ENCODE measurements around the gene ISY1. TPM values are rescaled to one million over a fixed set of nuclear protein-coding genes. Genes with fewer than 3 reads are reported as not detected.
A peak's percentile ranks its signal among the peaks of the same experiment; 100 is the strongest.

The ISY1 gene
- total and polyA plus RNA-seq, 4 donors: 23.1 to 39.6 (median 26.5) TPM

DNA sequence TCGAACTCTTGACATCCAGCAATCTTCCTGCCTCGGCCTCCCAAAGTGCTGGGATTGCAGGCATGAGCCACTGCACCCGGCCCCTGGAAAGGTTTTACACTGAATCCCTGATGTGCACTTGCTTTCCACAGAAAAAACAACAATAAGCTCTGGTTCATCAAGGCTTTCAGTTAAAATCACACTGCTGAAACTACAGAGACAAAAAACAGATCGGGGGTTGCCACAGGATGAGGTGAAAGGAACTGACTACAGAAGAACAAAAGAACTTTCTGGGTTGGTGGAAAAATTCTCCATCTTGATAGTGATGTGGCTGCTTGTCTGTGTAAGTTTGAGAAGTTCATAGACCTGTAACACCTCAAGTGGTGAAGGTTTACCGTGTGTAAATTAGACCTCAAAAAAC, 42.1 kb downstream of the ISY1 start:
- Histone ChIP-seq H3K27ac (ENCODE audit: low read depth in 1 of 2, low read length in 1 of 2) (peak overlapping the region in 1 of 2 donors; percentile 22), H3K4me1 (ENCODE audit: control insufficient read depth in 5 of 5, insufficient read depth in 5 of 5, low read length in 5 of 5) (peaks cover 9 to 28% (median 13%) of the 10 kb centered on the region in 5 donors), H3K4me3 (no peak overlapping the region), H3K27me3 (ENCODE audit: control insufficient read depth in 3 of 3, insufficient read depth in 3 of 3, low read length in 2 of 3) (no peaks in the 10 kb centered on the region), H3K9ac (ENCODE audit: insufficient read depth in 1 of 2, low read length in 2 of 2) (no peak overlapping the region), H3K36me3 (ENCODE audit: control insufficient read depth in 4 of 4, insufficient read depth in 4 of 4, low read length in 4 of 4) (peaks cover 0 to 7% (median 2%) of the 10 kb centered on the region in 4 donors), H3K9me3 (ENCODE audit: control insufficient read depth in 4 of 4, insufficient read depth in 3 of 4, low read length in 3 of 4) (no peaks in the 10 kb centered on the region)
- ATAC-seq (ENCODE audit: insufficient read depth, low FRiP score) (no peak), DNase-seq (no peak)
- WGBS, 2 donors: 50 to 70% methylated on average over 5 of the region's 5 CpGs
- TF ChIP-seq, protein P1, sequence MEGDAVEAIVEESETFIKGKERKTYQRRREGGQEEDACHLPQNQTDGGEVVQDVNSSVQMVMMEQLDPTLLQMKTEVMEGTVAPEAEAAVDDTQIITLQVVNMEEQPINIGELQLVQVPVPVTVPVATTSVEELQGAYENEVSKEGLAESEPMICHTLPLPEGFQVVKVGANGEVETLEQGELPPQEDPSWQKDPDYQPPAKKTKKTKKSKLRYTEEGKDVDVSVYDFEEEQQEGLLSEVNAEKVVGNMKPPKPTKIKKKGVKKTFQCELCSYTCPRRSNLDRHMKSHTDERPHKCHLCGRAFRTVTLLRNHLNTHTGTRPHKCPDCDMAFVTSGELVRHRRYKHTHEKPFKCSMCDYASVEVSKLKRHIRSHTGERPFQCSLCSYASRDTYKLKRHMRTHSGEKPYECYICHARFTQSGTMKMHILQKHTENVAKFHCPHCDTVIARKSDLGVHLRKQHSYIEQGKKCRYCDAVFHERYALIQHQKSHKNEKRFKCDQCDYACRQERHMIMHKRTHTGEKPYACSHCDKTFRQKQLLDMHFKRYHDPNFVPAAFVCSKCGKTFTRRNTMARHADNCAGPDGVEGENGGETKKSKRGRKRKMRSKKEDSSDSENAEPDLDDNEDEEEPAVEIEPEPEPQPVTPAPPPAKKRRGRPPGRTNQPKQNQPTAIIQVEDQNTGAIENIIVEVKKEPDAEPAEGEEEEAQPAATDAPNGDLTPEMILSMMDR (IDR thresholded peaks at IDR 0.05; ENCODE audit: control extremely low read depth, extremely low read depth): no peak

DNA sequence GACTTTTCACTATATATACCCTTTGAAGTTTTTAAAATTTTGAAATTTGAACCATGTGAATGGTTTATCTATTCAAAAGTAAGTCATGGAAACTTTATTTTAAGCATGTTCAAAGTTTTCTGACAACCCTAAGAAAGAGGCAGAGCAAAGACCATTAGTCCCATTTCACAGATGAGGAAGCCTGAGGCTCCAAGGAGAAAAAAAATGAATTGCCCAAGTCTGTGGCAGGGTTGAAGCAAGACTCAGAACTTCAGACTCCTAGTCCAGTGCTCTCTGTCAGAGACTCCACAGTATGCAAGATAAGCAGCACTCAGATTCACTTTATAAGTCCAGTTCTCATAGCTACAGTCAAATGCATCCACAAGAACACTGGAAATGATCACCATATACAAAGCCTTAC, 43.7 kb downstream of the ISY1 start:
- H3K4me3 ChIP-seq: no peak overlapping the region
- TF ChIP-seq, protein P1 (IDR thresholded peaks at IDR 0.05; ENCODE audit: control extremely low read depth, extremely low read depth): no peak
- no peak for ATAC-seq (ENCODE audit: insufficient read depth, low FRiP score)
- H3K4me1 ChIP-seq (ENCODE audit: control insufficient read depth in 5 of 5, insufficient read depth in 5 of 5, low read length in 5 of 5): peaks cover 9 to 27% (median 11%) of the 10 kb centered on the region in 5 donors
- no peak overlapping the region for H3K9ac ChIP-seq (ENCODE audit: insufficient read depth in 1 of 2, low read length in 2 of 2)
- H3K27ac ChIP-seq (ENCODE audit: low read depth in 1 of 2, low read length in 1 of 2): no peak overlapping the region
- no peaks in the 10 kb centered on the region for H3K27me3 ChIP-seq (ENCODE audit: control insufficient read depth in 3 of 3, insufficient read depth in 3 of 3, low read length in 2 of 3)
- peaks cover 0 to 7% (median 4%) of the 10 kb centered on the region in 4 donors for H3K36me3 ChIP-seq (ENCODE audit: control insufficient read depth in 4 of 4, insufficient read depth in 4 of 4, low read length in 4 of 4)
- DNase-seq: no peak
- H3K9me3 ChIP-seq (ENCODE audit: control insufficient read depth in 4 of 4, insufficient read depth in 3 of 4, low read length in 3 of 4): no peaks in the 10 kb centered on the region

DNA sequence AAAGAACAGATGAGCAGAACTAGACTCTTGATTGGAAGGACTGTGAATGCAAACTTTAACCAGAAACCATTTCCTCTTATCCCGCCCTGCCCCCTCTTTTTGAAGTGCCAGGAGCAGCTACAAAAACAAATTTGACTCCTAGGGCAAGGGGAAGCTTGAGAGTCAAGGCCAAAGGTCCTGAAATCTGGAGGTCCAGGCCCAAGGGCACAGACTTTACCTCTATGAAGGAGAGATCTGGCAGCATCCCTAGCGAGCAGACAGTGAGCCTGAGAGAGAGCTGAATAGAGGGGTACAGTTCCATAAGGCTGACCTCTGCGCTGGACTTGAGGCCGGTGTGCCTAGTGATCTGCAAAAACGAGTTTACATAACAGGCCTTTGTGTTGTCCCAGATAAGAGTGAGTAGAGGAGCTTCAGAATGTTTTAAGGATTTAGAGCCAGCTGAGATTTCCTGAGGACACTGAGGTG, 44.3 kb downstream of the ISY1 start:
- Histone ChIP-seq H3K36me3 (ENCODE audit: control insufficient read depth in 4 of 4, insufficient read depth in 4 of 4, low read length in 4 of 4) (peaks cover 0 to 7% (median 4%) of the 10 kb centered on the region in 4 donors), H3K4me1 (ENCODE audit: control insufficient read depth in 5 of 5, insufficient read depth in 5 of 5, low read length in 5 of 5) (peaks cover 9 to 27% (median 11%) of the 10 kb centered on the region in 5 donors), H3K27me3 (ENCODE audit: control insufficient read depth in 3 of 3, insufficient read depth in 3 of 3, low read length in 2 of 3) (no peaks in the 10 kb centered on the region), H3K9me3 (ENCODE audit: control insufficient read depth in 4 of 4, insufficient read depth in 3 of 4, low read length in 3 of 4) (no peaks in the 10 kb centered on the region), H3K9ac (ENCODE audit: insufficient read depth in 1 of 2, low read length in 2 of 2) (no peak overlapping the region), H3K27ac (ENCODE audit: low read depth in 1 of 2, low read length in 1 of 2) (peak overlapping the region in 1 of 2 donors; percentile 85), H3K4me3 (no peak overlapping the region)
- peak in 2 of 3 donors; percentile 12 to 18 for DNase-seq
- 37 to 41% methylated on average over 5 of the region's 5 CpGs for WGBS, 2 donors
- ATAC-seq (ENCODE audit: insufficient read depth, low FRiP score): no peak
- TF ChIP-seq, protein P1 (IDR thresholded peaks at IDR 0.05; ENCODE audit: control extremely low read depth, extremely low read depth): no peak

DNA sequence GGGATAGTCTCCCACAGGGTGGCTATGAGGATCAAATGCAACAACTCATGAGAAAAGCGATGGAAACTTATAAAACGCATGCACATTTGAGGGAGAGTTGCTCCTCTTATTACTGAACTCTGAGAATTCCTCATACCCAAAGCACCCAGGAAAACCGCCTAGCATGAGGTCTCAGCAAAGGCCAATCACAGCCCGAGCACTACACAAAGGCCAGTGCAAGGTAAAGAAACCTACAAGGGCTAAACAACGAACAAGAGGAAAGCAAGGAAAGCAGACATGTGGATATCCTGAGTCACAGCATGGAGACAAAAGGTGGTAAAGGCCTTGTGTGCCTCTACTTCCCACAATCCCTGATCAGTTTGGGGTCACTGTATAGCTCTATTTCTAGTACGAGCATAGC, 46.4 kb downstream of the ISY1 start:
- TF ChIP-seq, protein P1 (IDR thresholded peaks at IDR 0.05; ENCODE audit: control extremely low read depth, extremely low read depth): no peak
- Histone ChIP-seq H3K36me3 (ENCODE audit: control insufficient read depth in 4 of 4, insufficient read depth in 4 of 4, low read length in 4 of 4) (peaks cover 0 to 7% (median 4%) of the 10 kb centered on the region in 4 donors), H3K4me3 (no peak overlapping the region), H3K4me1 (ENCODE audit: control insufficient read depth in 5 of 5, insufficient read depth in 5 of 5, low read length in 5 of 5) (peaks cover 2 to 17% (median 7%) of the 10 kb centered on the region in 5 donors), H3K9ac (ENCODE audit: insufficient read depth in 1 of 2, low read length in 2 of 2) (no peak overlapping the region), H3K9me3 (ENCODE audit: control insufficient read depth in 4 of 4, insufficient read depth in 3 of 4, low read length in 3 of 4) (no peaks in the 10 kb centered on the region), H3K27ac (ENCODE audit: low read depth in 1 of 2, low read length in 1 of 2) (no peak overlapping the region), H3K27me3 (ENCODE audit: control insufficient read depth in 3 of 3, insufficient read depth in 3 of 3, low read length in 2 of 3) (no peaks in the 10 kb centered on the region)
- no peak for ATAC-seq (ENCODE audit: insufficient read depth, low FRiP score)
- 89 to 93% methylated on average over 6 of the region's 6 CpGs for WGBS, 2 donors
- no peak for DNase-seq
